GM19468 (cell line): Measurements from ENCODE around the gene PNMA6F.

ENCODE experiments used
- ATAC-seq: cut with Tn5 transposase; IDR thresholded peaks from one replicate; pipeline ENCODE4 v1.9.1; 2021; ENCODE audit warnings: mild to moderate bottlenecking, moderate library complexity, moderate number of reproducible peaks; ENCODE audit not compliant: unreplicated experiment; ENCODE audit errors: extremely low read depth

PNMA6F gene

DNA sequence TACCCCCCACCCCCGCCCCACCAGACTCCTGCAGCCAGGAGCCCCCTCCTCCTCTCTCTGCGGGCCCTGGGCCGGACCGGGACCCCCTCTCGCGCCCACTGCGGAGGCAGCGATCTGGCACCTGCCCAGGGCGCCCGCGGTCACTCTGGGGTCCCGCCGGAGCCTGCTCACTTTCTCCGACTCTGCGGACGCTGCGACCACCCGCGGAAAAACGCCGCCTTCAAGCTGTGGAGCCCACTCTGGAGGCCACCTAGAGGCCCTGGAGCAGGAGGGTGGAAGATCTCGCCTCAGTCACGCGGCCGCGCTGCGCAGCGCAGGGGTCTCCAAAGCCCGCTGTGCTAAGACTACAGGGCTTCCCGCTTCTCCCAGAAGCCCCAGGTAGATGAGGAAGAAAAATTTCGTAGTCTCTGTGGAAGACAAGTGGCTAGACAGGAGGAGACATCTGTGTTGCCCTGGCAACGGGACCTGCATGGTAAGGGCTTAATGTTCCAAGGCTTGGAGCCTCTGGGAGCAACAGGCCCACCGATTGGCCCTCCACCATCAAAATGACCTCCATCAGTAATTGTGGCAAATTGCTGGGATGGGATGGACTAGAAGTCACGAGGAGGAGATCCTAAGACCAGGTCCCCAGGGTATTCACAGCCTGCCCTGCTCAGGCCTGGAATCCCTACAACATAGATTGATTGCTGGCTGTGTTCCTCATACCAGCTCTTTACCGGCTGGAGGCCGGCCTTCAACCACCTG, at the start of gene PNMA6F:
PNMA6F (minus strand) TSS at position 387 of the 744 bp plus-strand sequence. CDS start 1,093 bp downstream, outside the sequence.
- no peak for ATAC-seq

DNA sequence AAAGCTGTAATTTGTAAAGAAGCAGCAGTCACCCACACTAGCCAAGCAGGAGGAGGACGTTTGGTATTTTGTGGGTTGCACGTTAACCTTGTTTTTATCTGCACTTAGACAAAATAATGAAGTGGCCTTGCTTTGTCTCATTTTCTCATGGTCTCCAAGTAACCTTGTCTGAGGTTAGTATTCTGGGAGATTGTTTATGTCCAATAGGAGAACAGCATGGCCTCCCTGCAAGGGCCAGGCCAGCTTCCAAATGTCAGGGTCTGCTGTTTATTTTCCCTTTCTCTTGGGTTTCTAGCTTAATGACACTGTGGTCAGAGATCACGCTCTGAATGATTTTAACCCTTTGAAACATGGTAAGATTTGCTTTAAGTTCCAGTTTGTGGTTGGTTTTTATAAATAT, 49.7 kb upstream of the PNMA6F start:
- no peak for ATAC-seq

DNA sequence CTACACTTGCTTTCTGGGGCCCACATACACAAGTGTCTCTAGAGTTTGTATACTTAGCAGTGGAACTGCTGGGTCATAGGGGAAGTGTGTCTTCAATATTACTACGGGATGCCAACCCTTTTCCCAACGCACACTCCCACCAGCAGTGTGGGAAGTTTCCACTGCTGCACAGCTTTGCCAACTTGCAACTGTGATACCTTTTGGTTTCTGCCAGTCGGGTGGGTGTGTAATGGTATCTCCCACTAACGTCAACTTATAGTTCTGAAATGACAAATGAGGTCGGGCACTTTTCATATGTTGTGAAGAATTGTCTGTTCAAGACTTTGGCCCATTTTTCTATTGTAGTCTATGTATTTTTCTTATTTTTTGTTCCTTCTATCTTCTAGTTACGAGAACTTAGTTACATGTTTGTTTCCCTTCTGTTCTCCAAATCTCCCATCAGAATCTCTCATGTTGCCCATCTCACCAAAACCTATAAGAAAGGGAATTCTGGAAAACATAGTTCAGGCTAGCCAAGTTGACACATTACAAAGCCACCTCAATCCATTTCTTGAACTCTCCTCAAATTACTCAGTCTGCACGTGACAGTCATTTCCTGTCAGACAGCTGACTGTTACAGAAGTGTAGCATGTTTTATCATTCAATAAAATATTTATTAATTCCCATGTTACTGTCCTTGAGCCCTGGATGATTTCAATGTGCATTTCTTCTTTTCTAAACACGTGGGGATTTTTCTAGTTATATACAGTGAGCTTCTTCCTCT, 48.9 kb upstream of the PNMA6F start:
- ATAC-seq: no peak

DNA sequence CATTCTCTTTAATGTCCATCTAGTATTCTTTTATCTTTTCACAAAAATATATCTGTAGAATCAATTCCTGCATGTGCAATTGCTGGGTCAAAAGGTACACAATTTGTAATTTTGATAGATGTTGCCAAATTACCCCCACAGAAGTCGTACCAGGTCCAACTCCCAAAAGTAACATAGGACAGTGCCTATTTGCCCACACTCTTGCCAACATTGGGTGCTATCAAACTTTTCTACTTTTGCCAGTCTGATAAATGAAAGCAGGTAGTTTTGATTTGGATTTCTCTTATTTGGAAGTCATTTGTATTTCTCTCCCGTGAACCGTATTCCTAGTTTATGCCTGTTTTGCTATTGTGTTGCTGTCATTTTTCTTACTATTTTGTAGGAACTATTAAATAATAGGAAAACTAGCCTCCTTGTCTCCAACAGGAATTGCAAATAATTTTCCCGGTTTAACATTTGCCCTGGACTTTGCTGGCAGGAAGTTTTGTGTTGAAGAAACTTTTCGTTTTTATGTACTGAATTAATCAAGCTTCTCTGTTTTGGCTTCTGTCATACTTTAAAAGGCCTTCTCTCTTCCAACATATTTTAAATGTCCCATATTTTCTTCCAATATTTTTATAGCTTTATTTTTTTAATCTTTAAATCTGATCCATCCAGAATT, 45.4 kb upstream of the PNMA6F start:
- ATAC-seq: no peak

DNA sequence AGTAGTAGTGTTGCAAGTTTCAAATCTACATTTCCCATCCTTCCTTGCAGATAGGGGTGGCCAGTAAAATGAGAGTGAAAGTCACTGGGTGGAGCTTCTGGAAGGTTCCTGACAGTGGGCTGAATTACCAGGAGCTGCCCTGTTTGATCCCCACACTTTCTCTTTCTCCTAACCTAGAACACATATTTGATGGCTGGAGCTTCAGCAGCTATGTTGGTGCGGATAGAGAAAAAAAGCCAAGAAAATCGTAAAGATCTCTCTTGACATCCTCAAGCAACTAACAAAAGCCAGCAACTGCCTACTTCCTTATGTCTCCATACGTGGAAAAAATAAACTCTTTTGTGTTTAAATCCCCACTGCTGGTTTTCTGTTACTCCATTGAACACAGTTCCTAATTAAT, 44.6 kb upstream of the PNMA6F start:
- ATAC-seq: no peak

DNA sequence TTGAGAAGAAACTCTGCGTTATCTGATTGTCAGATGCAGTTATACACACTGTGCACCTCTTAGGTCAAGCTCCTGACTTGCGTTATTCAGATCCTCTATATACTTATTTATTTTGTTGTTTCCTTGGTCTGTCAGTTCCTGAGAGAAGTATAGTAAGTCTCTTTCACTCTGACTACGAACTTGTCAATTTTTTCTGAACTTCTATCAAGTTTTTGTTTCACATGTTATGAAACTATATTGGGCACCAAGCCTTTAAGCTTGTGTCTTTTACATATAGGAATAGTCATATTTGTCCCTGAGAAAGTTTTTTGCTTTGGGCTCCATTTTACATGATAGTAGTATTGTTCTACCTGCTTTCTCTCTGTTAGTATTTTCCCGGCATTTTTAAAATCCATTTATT, 44.1 kb upstream of the PNMA6F start:
- ATAC-seq: no peak

DNA sequence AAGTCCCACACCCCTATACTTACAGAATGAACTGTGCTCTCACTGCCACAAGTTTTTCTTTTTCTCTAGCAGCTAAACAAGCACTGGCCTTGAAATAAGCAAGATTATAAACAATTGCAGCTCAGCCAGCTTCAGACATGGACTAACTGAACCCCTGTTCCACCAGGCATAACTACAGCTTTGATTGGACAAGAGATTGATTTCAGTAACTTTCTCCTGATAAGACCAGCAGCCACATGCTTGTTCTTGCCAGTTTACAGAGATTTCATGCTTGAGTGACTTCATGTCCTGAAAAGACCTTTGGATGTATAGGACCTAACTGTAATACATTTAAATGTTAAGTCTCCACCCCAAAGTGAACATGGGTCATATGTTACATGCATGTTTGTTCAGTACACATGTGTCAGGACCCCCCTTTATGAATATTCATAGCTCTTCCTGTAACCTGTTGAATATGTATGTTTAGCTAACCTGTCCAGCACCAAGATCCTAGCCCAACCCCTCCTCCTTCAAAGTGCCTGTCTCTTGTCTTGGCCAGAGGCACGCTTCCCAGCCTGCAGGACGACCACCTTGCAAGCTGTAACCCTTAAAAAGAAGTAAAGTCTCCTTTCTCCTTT, 40.3 kb upstream of the PNMA6F start:
- ATAC-seq: no peak

DNA sequence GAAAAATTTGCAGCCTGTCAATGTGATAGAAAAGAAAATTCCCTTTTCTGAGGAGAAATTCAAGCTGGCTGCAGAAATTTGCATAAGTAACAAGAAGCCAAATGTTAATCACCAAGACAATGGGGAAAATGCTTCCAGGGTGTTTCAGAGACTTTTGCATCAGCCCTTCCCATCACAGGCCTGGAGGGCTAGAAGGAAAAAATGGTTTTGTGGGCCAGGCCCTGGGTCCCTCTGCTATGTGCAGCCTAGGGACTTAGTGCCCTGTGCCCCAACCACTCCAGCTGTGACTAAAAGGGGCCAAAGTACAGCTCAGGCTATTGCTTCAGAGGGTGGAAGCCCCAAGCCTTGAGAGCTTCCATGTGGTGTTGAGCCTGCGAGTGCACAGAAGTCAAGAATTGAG, 36.3 kb upstream of the PNMA6F start:
- ATAC-seq: no peak

DNA sequence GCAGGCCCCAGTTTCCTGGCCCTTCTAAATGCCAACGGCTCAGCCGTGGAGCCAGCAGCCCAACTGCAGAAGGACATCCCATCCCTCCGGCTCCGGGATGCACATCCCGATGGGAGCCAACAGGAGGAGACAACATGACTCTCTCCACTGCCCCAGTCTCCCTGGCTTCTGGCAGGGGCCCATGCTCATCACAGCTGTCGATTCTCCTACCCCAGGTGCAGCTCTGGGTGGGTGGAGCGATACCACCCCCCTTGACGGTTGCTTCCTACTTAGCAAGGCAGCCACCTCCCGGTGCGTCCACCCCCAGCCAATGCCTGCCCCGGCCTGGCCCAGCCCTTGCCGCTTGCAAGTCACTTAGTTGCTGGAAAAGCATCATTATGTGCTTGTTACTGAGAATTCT, 31.8 kb upstream of the PNMA6F start:
- no peak for ATAC-seq

DNA sequence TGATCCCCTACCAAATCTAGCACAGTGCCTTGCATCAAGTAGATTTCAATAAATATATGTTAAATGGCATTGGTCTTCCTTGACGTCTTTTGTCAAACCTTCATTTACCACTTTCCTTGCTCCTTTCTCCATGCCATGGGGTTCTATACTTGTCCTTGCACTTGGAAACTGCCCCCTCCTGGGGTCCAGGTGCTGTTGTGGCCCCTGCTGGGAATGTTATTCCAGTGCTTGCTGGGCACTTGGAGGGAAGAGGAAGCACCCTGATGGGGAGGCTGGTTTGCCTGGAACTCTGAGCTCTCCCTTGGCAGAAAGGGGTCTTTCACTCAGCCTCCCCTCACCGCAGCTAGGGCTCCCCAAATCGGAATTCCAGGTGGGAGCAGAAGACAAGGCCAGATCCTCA, 31.3 kb upstream of the PNMA6F start:
- ATAC-seq: no peak

DNA sequence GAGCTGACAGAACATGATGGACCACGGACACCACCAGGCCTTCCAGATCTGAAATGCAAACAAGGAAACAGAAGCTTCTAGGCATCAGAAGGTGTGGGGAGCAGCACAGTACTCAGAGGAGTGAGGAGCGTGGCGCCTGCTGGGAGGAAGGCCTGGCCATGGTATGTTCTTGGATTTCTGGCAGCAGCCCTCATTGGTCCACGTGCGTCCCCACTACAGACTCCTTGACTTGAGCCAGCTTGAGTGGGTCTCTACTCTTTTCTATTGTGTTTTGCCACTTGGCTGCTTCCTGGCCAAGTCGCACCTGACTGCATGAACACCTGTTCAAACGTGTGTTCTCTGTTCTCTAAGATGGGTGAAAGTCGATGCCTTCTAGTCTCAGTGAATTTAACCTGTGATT, 30.4 kb upstream of the PNMA6F start:
- no peak for ATAC-seq

DNA sequence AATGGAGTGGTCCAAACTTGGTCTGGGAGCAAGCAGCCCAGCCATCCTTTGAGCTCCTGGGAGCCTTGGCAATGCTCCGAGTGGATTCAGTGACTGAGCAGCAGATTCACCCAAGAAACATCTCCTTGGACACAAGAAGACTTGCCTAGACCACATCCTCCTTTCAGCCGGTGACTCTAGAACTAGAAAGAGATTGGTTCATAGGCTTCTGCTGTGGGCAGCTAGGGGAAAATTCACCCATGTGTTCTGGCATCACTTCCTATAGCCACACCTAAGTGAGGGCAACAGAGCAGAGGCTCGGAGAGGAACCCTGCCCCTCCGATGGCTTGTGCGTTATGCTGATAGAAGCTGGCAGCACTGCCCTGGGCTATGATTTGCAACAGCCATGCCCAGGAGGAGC, 28.4 kb upstream of the PNMA6F start:
- ATAC-seq: no peak

DNA sequence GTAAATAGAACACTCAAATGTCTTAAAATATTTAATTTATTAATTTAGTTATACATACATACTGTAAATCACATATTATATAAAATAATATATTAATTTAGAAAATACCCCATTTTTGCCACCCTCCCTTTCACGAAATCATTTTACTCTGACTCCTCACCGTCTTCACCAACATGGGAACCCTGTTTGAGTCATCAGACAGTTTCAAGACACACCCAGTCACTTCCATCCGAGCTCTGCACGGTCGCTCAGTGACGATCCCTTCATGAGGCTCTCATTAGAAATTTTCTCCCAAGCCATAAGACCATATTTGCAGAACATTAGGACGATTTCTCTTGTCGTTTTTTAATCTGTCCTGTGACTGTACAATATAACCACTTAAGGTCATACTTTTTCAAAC, 26.9 kb upstream of the PNMA6F start:
- no peak for ATAC-seq

DNA sequence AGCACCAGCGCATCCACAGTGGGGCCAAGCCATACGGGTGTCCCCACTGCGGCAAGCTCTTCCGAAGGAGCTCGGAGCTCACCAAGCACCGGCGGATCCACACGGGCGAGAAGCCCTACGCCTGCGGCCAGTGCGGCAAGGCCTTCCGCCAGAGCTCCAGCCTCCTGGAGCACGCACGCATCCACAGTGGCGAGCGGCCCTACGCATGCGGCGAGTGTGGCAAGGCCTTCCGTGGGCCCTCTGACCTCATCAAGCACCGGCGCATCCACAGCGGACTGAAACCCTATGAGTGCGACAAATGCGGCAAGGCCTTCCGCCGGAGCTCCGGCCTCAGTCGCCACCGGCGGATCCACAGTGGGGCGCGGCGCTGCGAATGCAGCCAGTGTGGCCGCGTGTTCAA, 26.0 kb upstream of the PNMA6F start:
- ATAC-seq: no peak

DNA sequence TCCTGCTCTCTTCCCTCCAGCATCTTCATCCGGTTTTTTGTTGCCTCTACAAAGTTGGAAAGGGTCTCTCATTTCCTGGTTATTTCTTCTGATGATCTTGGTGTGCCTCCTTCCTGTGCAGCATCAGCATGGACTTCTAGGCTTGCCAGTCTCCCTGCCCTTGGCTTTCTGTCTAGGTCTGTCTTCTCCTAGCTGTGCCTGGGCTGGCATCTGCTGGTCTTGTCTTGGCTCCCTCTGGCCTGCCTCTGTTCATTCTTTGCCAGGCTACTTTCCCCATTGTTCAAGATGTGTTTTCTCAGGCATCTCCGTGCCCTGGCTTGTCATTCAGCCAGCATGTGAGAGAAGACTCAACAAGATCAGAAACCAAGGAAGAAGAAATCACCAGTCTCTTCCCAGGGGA, 22.1 kb upstream of the PNMA6F start:
- ATAC-seq: no peak

DNA sequence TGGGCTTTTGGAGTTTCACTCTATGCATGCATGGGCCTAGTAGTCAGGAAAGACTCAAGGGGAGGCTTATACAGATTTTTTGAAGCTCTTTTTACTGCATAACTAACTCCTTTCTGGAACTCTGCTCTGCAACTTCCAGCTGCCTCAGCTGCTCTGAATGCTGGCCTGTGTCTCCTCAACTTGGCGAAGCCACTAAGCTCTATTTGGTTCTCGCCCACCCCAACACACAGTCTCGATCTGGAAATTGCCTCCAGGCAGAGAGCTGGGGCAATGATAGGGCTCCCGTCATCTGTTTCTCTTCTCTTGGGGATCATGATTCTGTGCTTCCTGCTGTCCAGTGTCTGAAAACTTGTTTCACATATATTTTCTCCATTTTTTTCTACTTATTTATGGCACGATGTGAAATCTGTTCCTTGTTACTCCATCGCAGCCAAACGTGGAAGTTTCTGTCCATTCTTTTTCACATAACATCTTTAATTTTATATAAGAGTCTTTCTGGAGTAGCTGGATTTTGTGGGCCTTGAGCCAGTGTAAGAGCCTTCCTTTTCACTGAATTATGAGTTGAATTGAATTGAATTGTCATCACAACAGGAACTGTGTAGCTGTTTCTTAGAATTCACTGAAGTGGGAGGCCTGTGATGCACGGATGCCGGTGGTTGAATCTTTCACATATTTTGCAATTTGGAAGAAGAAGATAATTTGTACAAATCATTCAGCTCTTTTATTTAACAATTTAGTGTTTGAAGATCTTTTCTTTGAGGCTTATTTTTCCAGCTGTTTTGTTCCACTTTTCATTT, 21.4 kb upstream of the PNMA6F start:
- ATAC-seq: no peak

DNA sequence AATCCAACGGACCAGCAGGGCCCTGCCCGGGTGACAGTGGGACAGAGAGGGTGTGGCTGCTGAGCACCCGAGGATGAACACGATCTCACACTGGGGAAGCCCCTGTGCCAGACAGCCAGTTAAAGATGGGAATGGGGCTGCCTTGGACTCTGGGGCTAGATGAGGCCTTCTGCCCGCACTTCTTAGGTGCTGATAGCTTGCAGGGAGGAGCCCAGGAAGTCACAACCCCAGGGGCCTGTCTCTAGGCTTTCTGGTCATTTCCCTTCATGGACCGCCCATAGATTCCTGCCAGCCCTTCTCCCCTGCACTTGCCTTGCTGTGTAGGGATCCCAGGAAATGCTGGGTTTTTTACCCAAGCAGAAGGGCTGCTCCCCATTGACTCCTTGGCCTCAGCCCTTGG, 18.5 kb upstream of the PNMA6F start:
- ATAC-seq: no peak

DNA sequence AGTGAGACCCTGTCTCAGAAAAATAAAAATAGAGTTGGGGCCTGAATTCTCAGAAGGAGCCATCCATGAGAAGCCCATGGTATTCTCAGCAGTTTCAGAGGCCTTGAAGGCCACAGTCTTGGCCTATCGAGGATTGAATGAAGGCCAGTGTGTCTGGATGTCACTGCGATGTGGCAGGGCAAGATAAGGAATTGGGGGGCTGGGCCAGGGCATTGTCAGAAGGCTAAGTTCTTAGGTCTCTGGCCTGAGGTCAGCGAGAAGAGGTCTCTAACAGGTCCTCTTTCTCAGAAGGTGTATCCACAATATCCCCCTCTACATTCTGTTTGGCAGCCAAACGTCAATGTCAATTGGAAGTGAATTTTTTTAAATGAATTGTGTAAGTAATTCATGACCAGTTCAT, 18.1 kb upstream of the PNMA6F start:
- ATAC-seq: no peak

DNA sequence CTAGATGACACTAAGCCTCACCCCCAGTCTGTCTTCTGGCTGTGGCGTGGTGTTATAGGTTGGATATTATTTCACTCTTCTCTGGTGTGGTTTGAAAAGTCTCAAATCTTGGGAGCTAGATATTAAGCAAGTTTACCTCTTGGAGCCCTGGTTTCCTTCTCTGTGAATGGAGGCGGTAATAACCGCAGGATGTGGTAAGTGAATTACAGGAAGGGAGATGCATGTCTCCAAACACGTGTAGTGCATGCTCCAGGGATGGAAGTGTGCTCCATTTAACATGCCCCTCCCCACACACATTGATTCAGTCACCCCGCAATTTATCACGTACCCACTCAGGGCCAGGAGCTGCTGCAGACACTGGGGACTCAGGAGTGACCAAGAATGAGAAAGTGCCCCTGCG, 17.3 kb upstream of the PNMA6F start:
- no peak for ATAC-seq

DNA sequence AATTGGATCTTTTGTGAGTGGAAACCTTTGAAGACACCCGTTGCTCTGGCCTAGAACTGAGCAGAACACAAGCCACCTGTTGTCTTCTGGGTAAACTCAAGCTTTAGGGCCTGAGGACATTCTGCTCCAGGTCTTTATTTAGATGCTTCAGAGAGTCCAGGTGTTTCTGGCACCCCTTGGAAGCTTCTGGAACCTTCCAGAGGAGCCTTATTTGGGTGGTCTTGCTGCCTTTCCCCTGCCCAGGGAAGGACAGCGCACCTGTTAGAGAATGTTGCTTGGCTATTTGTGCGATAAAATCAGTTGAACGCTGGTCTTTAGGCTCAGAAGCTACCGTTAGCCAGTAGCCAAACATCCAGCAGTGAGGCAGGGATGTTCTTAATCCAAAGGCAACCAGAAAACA, 15.4 kb upstream of the PNMA6F start:
- no peak for ATAC-seq
